Esophagus squamous epithelium (tissue), 5 donors: ENCODE measurements around the gene CACNB4. TPM values are rescaled to one million over a fixed set of nuclear protein-coding genes. Genes with fewer than 3 reads are reported as not detected.

Experiments
- DNase-seq: peaks from one replicate; lab custom pipeline; 2025; lab: John Stamatoyannopoulos, UW
- H3K27ac ChIP-seq, 4 donors: fragments of 200-600 bp; sonication (generic); one replicate each; pipeline ENCODE4 v1.5.1; 2016 to 2019; ENCODE audit warnings: mild to moderate bottlenecking in 1 of 4
- H3K27me3 ChIP-seq, 4 donors: fragments of 200-600 bp; sonication (generic); 1 replicate in 3 of 4; 2 replicates in 1 of 4; pipeline versions ENCODE4 v1.5.1 to v1.6.0; 2017 to 2021; ENCODE audit warnings: antibody characterized with exemption in 1 of 4
- H3K36me3 ChIP-seq, 3 donors: fragments of 200-600 bp; sonication (generic); one replicate each; pipeline ENCODE4 v1.5.1; 2016 to 2019
- H3K4me1 ChIP-seq, 3 donors: fragments of 200-600 bp; sonication (generic); one replicate each; pipeline ENCODE4 v1.5.1; 2017 to 2019
- H3K4me3 ChIP-seq, 4 donors: fragments of 200-600 bp; sonication (generic); 1 replicate in 3 of 4; 2 replicates in 1 of 4; pipeline ENCODE4 v1.5.1; 2016 to 2019; ENCODE audit warnings: mild to moderate bottlenecking in 2 of 4, moderate library complexity in 1 of 4
- H3K9me3 ChIP-seq, 3 donors: fragments of 200-600 bp; sonication (generic); one replicate each; pipeline ENCODE4 v1.5.1; 2016 to 2019
- CTCF ChIP-seq, 6 experiments: fragments of 450-650 bp in 4 of 6; fragments of 200-600 bp in 2 of 6; sonication (generic) in 2 of 6; IDR thresholded peaks; one replicate each; pipeline ENCODE4 v1.5.1; 2016 to 2019; ENCODE audit warnings: antibody characterized with exemption in 6 of 6, mild to moderate bottlenecking in 4 of 6, moderate library complexity in 4 of 6
- POLR2A ChIP-seq, 4 donors: fragments of 450-650 bp; IDR thresholded peaks; one replicate each; pipeline ENCODE4 v1.6.1; 2017; ENCODE audit warnings: antibody characterized with exemption in 4 of 4, mild to moderate bottlenecking in 4 of 4, moderate library complexity in 3 of 4
- WGBS, 2 donors: methylation state at CpG; one replicate each; pipeline ENCODE4 v1.1.5; 2018; 5-methylcytosine and 5-hydroxymethylcytosine counted together
- intact Hi-C: fragments of 100-400 bp; cut with DNase I; formaldehyde crosslinking; loops from one replicate; pipeline ENCODE4 v1.15.0; 2022
- total RNA-seq, 4 donors: library from RNA; depleted of rRNA; stranded (reverse); fragments of >200 nt; gene quantifications; one replicate each; pipeline ENCODE4 v1.1.0, GENCODE V29; 2016
- donor health status: DM: yes; HTN: yes; CAD: no.

Gene CACNB4
- total RNA-seq, 4 donors from 2014 or later: 6.1 to 11.1 (median 7.2) TPM

GRCh38 chr2:151852260-151853069 is 246.4 kb downstream of the CACNB4 start:
- Histone ChIP-seq H3K36me3 (no peaks in the 10 kb centered on the region), H3K27ac (no peak overlapping the region), H3K4me3 (no peak overlapping the region), H3K9me3 (no peaks in the 10 kb centered on the region), H3K27me3 (no peaks in the 10 kb centered on the region), H3K4me1 (peaks cover 0 to 10% (median 0%) of the 10 kb centered on the region in 3 donors)
- no peak for TF ChIP-seq POLR2A (IDR thresholded peaks at IDR 0.05)
- TF ChIP-seq CTCF (IDR thresholded peaks at IDR 0.05): no peak
- 71 to 80% methylated on average over 6 of the region's 6 CpGs for WGBS, 2 donors
- no peak for DNase-seq
- intact Hi-C loops: no loop called here

DNA sequence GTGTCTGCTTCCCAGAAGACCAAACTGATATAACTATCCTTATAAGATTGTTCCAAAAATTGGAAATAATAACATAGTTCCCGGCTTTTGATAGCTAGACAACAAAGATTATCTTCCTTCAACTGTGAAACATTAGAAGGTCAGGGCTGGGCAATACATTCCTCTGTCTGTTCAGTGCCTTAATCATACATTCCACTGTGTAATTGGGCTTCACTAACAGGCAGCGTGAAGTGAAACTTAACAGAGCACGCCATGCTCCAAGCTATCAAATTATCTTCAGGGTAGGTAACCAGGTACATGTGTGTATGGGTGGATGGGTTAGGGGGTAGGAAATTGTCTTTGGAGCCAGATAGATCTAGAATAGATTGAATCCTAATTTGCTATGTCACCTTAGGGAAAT is 247.1 kb downstream of the CACNB4 start:
- WGBS, 2 donors: 89 to 93% methylated on average over 3 of the region's 3 CpGs
- DNase-seq: no peak
- no peaks in the 10 kb centered on the region for H3K27me3 ChIP-seq
- intact Hi-C loops: no loop called here
- no peaks in the 10 kb centered on the region for H3K9me3 ChIP-seq
- no peak overlapping the region for H3K27ac ChIP-seq
- TF ChIP-seq POLR2A (IDR thresholded peaks at IDR 0.05): no peak
- TF ChIP-seq CTCF (IDR thresholded peaks at IDR 0.05): no peak
- H3K4me1 ChIP-seq: peaks cover 0 to 7% (median 0%) of the 10 kb centered on the region in 3 donors
- no peak overlapping the region for H3K4me3 ChIP-seq
- no peaks in the 10 kb centered on the region for H3K36me3 ChIP-seq

- TF ChIP-seq POLR2A (IDR thresholded peaks at IDR 0.05) (no peak), CTCF (IDR thresholded peaks at IDR 0.05) (no peak)
- Histone ChIP-seq H3K4me1 (peaks cover 0 to 7% (median 0%) of the 10 kb centered on the region in 3 donors), H3K4me3 (no peak overlapping the region), H3K27me3 (no peaks in the 10 kb centered on the region), H3K36me3 (no peaks in the 10 kb centered on the region), H3K27ac (no peak overlapping the region), H3K9me3 (no peaks in the 10 kb centered on the region)
- intact Hi-C loops: no loop called here
- WGBS, 2 donors: 77 to 86% methylated on average over 4 of the region's 4 CpGs
- DNase-seq: no peak
Observed at GRCh38 chr2:151849413-151850010, 249.3 kb downstream of the CACNB4 start.

DNA sequence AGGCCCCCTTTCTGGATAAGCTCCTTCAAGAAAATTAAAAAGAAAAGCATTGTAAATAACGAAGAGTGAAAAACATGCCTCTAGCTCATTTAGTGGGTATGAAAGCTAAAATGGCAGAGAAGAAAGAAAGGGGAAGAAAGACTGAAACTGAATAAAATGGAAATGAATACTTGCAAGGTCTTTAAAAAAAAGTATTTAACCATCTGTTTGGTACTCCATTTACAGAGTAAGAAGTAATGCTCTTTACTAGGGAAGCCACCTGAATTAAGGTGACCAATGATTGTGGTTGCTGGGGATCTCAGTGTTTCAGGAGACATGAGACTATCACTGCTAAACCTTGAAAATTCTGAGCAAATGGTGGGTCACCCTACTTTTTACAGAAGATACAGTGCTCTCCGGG is 253.0 kb downstream of the CACNB4 start:
- no peaks in the 10 kb centered on the region for H3K27me3 ChIP-seq
- H3K9me3 ChIP-seq: no peaks in the 10 kb centered on the region
- TF ChIP-seq POLR2A (IDR thresholded peaks at IDR 0.05): no peak
- TF ChIP-seq CTCF (IDR thresholded peaks at IDR 0.05): no peak
- intact Hi-C loops: no loop called here
- H3K4me3 ChIP-seq: no peak overlapping the region
- 82 to 90% methylated on average over 2 of the region's 2 CpGs for WGBS, 2 donors
- H3K36me3 ChIP-seq: no peaks in the 10 kb centered on the region
- no peak for DNase-seq
- H3K27ac ChIP-seq: no peak overlapping the region
- peaks cover 0 to 17% (median 0%) of the 10 kb centered on the region in 3 donors for H3K4me1 ChIP-seq

DNA sequence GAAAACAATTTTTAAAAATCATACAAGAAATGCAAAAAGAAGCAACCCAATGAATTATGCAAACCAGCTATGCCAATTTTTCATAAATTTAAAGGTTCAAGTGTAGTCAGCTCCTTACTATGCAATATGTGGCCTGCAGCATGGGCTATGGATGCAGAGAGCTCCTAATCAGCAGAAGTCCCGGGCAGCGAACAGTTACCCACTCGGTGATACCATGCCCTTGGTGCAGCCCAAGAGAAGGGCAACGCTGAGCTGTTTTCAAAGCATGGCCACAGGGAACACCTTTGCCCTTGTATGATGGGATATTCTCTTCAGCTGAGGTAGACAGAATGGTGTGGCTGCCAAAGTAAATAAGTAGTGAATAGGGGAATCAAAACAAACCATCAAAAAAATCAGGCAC is 253.4 kb downstream of the CACNB4 start:
- 81 to 84% methylated on average over 4 of the region's 4 CpGs for WGBS, 2 donors
- no peak overlapping the region for H3K4me3 ChIP-seq
- DNase-seq: no peak
- no peak for TF ChIP-seq POLR2A (IDR thresholded peaks at IDR 0.05)
- TF ChIP-seq CTCF (IDR thresholded peaks at IDR 0.05): no peak
- no peaks in the 10 kb centered on the region for H3K36me3 ChIP-seq
- H3K9me3 ChIP-seq: no peaks in the 10 kb centered on the region
- H3K27ac ChIP-seq: no peak overlapping the region
- intact Hi-C loops: no loop called here
- H3K4me1 ChIP-seq: peaks cover 0 to 21% (median 0%) of the 10 kb centered on the region in 3 donors
- no peaks in the 10 kb centered on the region for H3K27me3 ChIP-seq
